Activated CD4-positive, CD25-positive, alpha-beta regulatory T cell treated with anti-CD3 and anti-CD28 coated beads, Interleukin-2, amount 50 U/mL, for 16 hours (primary cell): ENCODE measurements around the gene MROH2A.

Source experiments
- DNase-seq: peaks from one replicate; pipeline ENCODE4 v3.0.0-alpha.2; 2020; ENCODE audit warnings: low read depth, low spot score

MROH2A gene

GRCh38 chr2:233761040-233761769, 16.9 kb upstream of the MROH2A start:
- no peak for DNase-seq

GRCh38 chr2:233764264-233764663, 13.9 kb upstream of the MROH2A start:
- no peak for DNase-seq

GRCh38 chr2:233764761-233765160, 13.4 kb upstream of the MROH2A start:
- DNase-seq = no peak

GRCh38 chr2:233766416-233766815, 11.7 kb upstream of the MROH2A start:
- no peak for DNase-seq

GRCh38 chr2:233768076-233768475, 10.1 kb upstream of the MROH2A start:
- DNase-seq = no peak

- no peak for DNase-seq
These were observed 8.9 kb upstream of the MROH2A start for GRCh38 chr2:233769260-233769659.

- DNase-seq = no peak
These were observed 6.0 kb upstream of the MROH2A start for GRCh38 chr2:233772153-233772552.

GRCh38 chr2:233772583-233772982, 5.5 kb upstream of the MROH2A start:
- DNase-seq = no peak

GRCh38 chr2:233773854-233774253, 4.3 kb upstream of the MROH2A start:
- DNase-seq = no peak

GRCh38 chr2:233775414-233775813, 2.7 kb upstream of the MROH2A start:
- no peak for DNase-seq

- no peak for DNase-seq
These were observed 1.6 kb downstream of the MROH2A start for GRCh38 chr2:233779722-233780121.

GRCh38 chr2:233780771-233781170, 2.6 kb downstream of the MROH2A start:
- no peak for DNase-seq

GRCh38 chr2:233789554-233789953, 11.4 kb downstream of the MROH2A start:
- DNase-seq = no peak

GRCh38 chr2:233791151-233791882, 13.2 kb downstream of the MROH2A start:
- DNase-seq = no peak

GRCh38 chr2:233791883-233792329, 13.8 kb downstream of the MROH2A start:
- DNase-seq = no peak

GRCh38 chr2:233792720-233793119, 14.6 kb downstream of the MROH2A start:
- no peak for DNase-seq

- no peak for DNase-seq
These were observed 15.5 kb downstream of the MROH2A start for GRCh38 chr2:233793465-233794127.

GRCh38 chr2:233794128-233794658, 16.1 kb downstream of the MROH2A start:
- no peak for DNase-seq

GRCh38 chr2:233795735-233796171, 17.6 kb downstream of the MROH2A start:
- DNase-seq = no peak

- DNase-seq = no peak
These were observed 18.1 kb downstream of the MROH2A start for GRCh38 chr2:233796254-233796653.

- no peak for DNase-seq
These were observed 20.4 kb downstream of the MROH2A start for GRCh38 chr2:233798335-233799086.
